CD14-positive monocyte (primary cell): ENCODE data around the gene CCDC9B. TPM values are rescaled to one million over a fixed set of nuclear protein-coding genes. Genes with fewer than 3 reads are reported as not detected.

Experiments used
- DNase-seq, 3 donors: peaks; one replicate each; pipeline ENCODE4 v3.0.0-alpha.2; 2011 to 2022
- H2AFZ ChIP-seq: 2 replicates; pipeline ENCODE4 v1.6.0; 2012; ENCODE audit warnings: mild to moderate bottlenecking, low read depth, low read length, inconsistent platforms; ENCODE audit not compliant: insufficient read depth, poor library complexity, severe bottlenecking
- H3K27ac ChIP-seq, 2 donors: 1 replicate in 1 of 2; 2 replicates in 1 of 2; pipeline ENCODE4 v1.5.1; 2012 to 2013; ENCODE audit warnings: low read length in 2 of 2, control low read depth in 1 of 2, inconsistent platforms in 1 of 2, low read depth in 1 of 2, mild to moderate bottlenecking in 1 of 2
- H3K27me3 ChIP-seq, 2 donors: one replicate each; pipeline versions ENCODE4 v1.6.0 to v1.6.1; 2011 to 2013; ENCODE audit warnings: low read length in 2 of 2; ENCODE audit not compliant: control insufficient read depth in 2 of 2, insufficient read depth in 2 of 2
- H3K36me3 ChIP-seq, 2 donors: replicated peaks in 1 of 2; 1 replicate in 1 of 2; 2 replicates in 1 of 2; pipeline versions ENCODE4 v1.5.1 to v1.6.1; 2012 to 2013; ENCODE audit warnings: low read length in 2 of 2, control low read depth in 1 of 2, inconsistent platforms in 1 of 2, mild to moderate bottlenecking in 1 of 2; ENCODE audit not compliant: insufficient read depth in 2 of 2, control insufficient read depth in 1 of 2
- H3K4me1 ChIP-seq, 2 donors: 1 replicate in 1 of 2; 2 replicates in 1 of 2; pipeline versions ENCODE4 v1.5.1 to v1.6.1; 2012 to 2013; ENCODE audit warnings: low read length in 2 of 2, control low read depth in 1 of 2, inconsistent platforms in 1 of 2, mild to moderate bottlenecking in 1 of 2, moderate library complexity in 1 of 2; ENCODE audit not compliant: insufficient read depth in 2 of 2, control insufficient read depth in 1 of 2
- H3K4me2 ChIP-seq: replicated peaks from 2 replicates; pipeline ENCODE3; 2012; ENCODE audit warnings: low read length, moderate library complexity, mild to moderate bottlenecking; ENCODE audit not compliant: poor library complexity, severe bottlenecking; ENCODE audit errors: extremely low read depth
- H3K4me3 ChIP-seq, 3 experiments: fragments of 200-600 bp in 1 of 3; sonication (generic) in 1 of 3; replicated peaks in 1 of 3; 1 replicate in 2 of 3; 2 replicates in 1 of 3; pipeline ENCODE4 v1.5.1; 2011 to 2013; ENCODE audit warnings: low read length in 3 of 3, mild to moderate bottlenecking in 3 of 3, control low read depth in 2 of 3, low read depth in 2 of 3, inconsistent platforms in 1 of 3, moderate library complexity in 1 of 3
- H3K79me2 ChIP-seq: 2 replicates; pipeline ENCODE4 v1.6.0; 2012; ENCODE audit warnings: mild to moderate bottlenecking, control low read depth, inconsistent platforms, low read length, moderate library complexity; ENCODE audit not compliant: insufficient read depth
- H3K9ac ChIP-seq: 2 replicates; pipeline ENCODE4 v1.6.0; 2017; ENCODE audit warnings: low read length, mild to moderate bottlenecking; ENCODE audit not compliant: insufficient read depth, poor library complexity, severe bottlenecking
- H3K9me3 ChIP-seq, 2 donors: replicated peaks in 1 of 2; 1 replicate in 1 of 2; 2 replicates in 1 of 2; pipeline versions ENCODE4 v1.5.1 to v1.6.1; 2012 to 2013; ENCODE audit warnings: low read length in 2 of 2, control low read depth in 1 of 2; ENCODE audit not compliant: control insufficient read depth in 1 of 2, insufficient read depth in 1 of 2
- H4K20me1 ChIP-seq: 2 replicates; pipeline ENCODE4 v1.6.0; 2012; ENCODE audit warnings: mild to moderate bottlenecking, low read length, control low read depth, moderate library complexity; ENCODE audit not compliant: insufficient read depth
- H3K27ac Mint-ChIP-seq, 7 donors: one replicate each; pipeline ENCODE4 v1.8.0; 2020; ENCODE audit warnings: mild to moderate bottlenecking in 7 of 7, mixed read lengths in 7 of 7, moderate library complexity in 6 of 7, inconsistent platforms in 2 of 7
- H3K27me3 Mint-ChIP-seq, 3 donors: one replicate each; pipeline ENCODE4 v1.8.0; 2021 to 2022; ENCODE audit warnings: low read depth in 3 of 3, mild to moderate bottlenecking in 3 of 3, mixed read lengths in 3 of 3, moderate library complexity in 3 of 3, inconsistent platforms in 1 of 3
- H3K36me3 Mint-ChIP-seq, 2 donors: one replicate each; pipeline ENCODE4 v1.8.0; 2020; ENCODE audit warnings: mixed read lengths in 2 of 2, inconsistent platforms in 1 of 2, mild to moderate bottlenecking in 1 of 2
- H3K4me1 Mint-ChIP-seq: one replicate; pipeline ENCODE4 v1.8.0; 2020; ENCODE audit warnings: mild to moderate bottlenecking, mixed read lengths
- H3K4me3 Mint-ChIP-seq, 2 donors: one replicate each; pipeline ENCODE4 v1.8.0; 2020; ENCODE audit warnings: mild to moderate bottlenecking in 2 of 2, mixed read lengths in 2 of 2, moderate library complexity in 1 of 2
- H3K9me3 Mint-ChIP-seq, 7 donors: one replicate each; pipeline ENCODE4 v1.8.0; 2020 to 2022; ENCODE audit warnings: mixed read lengths in 7 of 7, mild to moderate bottlenecking in 6 of 7, moderate library complexity in 6 of 7, inconsistent platforms in 2 of 7
- WGBS: methylation state at CpG from one replicate; pipeline ENCODE4 v1.1.5; 2013; ENCODE audit warnings: missing lambda C conversion rate; ENCODE audit not compliant: insufficient coverage; 5-methylcytosine and 5-hydroxymethylcytosine counted together
- intact Hi-C, 2 donors: fragments of 100-400 bp; cut with micrococcal nuclease; formaldehyde crosslinking; loops; one replicate each; pipeline versions ENCODE4 v1.15.0 to v1.15.1; 2023
- polyA plus RNA-seq, 3 donors: library from polyadenylated mRNA; depleted of rRNA in 1 of 3; unstranded in 2 of 3; stranded (reverse) in 1 of 3; fragments of 300-500 nt in 2 of 3; fragments of >200 nt in 1 of 3; fragmentation: Illumina TruSeq in 2 of 3; gene quantifications; 1 replicate in 2 of 3; 2 replicates in 1 of 3; pipeline ENCODE4 v1.2.3, GENCODE V29; 2012 to 2021
- TF ChIP-seq, protein P1 (sequence below): fragments of 200-600 bp; IDR thresholded peaks from one replicate; pipeline ENCODE4 v1.8.0; 2022; ENCODE audit warnings: antibody characterized with exemption, mild to moderate bottlenecking

CCDC9B gene
- polyA plus RNA-seq, 3 donors, result 0.13 to 2.2 (median 0.39) TPM

DNA sequence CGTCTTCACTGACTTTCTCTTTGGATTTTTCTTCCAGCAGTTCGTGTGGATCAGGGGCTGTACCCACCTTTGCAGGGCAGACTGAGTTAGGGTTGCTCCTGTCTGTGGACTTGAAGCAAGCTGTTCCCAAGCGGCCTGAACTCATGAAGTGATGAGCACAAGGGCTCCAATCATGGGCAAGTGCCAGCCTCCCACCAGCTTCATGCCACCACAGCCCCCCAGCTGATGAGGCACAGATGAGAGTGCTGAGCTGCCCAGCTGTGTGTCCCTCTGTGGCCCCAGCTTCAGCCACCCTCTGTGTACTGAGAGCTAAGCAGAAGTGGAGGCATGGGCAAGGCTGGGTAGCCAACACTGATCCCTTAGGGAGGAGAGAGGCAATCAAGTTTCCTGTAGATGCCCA lies 29.7 kb downstream of the CCDC9B start:
- Mint-ChIP-seq H3K4me3 (no peak overlapping the region), H3K4me1 (peaks cover 45% of the 10 kb centered on the region), H3K27me3 (peaks cover 15 to 21% (median 16%) of the 10 kb centered on the region in 3 donors), H3K9me3 (no peaks in the 10 kb centered on the region), H3K27ac (no peak overlapping the region), H3K36me3 (peaks cover 0 to 2% of the 10 kb centered on the region in 2 donors)
- H2AFZ ChIP-seq, result no peak overlapping the region
- H3K27me3 ChIP-seq, result peaks cover 4 to 10% of the 10 kb centered on the region in 2 donors
- H3K27ac ChIP-seq, result no peak overlapping the region
- H4K20me1 ChIP-seq, result peaks cover 14% of the 10 kb centered on the region
- intact Hi-C loops, result loop anchor here (5.0 kb wide), 1 partner anchor 34 kb away; no protein-coding TSS in a partner anchor
- H3K9me3 ChIP-seq, result no peaks in the 10 kb centered on the region
- H3K9ac ChIP-seq, result no peak overlapping the region
- DNase-seq, result no peak
- H3K79me2 ChIP-seq, result peaks cover 34% of the 10 kb centered on the region
- TF ChIP-seq, protein P1, sequence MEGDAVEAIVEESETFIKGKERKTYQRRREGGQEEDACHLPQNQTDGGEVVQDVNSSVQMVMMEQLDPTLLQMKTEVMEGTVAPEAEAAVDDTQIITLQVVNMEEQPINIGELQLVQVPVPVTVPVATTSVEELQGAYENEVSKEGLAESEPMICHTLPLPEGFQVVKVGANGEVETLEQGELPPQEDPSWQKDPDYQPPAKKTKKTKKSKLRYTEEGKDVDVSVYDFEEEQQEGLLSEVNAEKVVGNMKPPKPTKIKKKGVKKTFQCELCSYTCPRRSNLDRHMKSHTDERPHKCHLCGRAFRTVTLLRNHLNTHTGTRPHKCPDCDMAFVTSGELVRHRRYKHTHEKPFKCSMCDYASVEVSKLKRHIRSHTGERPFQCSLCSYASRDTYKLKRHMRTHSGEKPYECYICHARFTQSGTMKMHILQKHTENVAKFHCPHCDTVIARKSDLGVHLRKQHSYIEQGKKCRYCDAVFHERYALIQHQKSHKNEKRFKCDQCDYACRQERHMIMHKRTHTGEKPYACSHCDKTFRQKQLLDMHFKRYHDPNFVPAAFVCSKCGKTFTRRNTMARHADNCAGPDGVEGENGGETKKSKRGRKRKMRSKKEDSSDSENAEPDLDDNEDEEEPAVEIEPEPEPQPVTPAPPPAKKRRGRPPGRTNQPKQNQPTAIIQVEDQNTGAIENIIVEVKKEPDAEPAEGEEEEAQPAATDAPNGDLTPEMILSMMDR, result no peak
- H3K36me3 ChIP-seq, result no peaks in the 10 kb centered on the region
- no peak overlapping the region for H3K4me2 ChIP-seq
- peaks cover 34 to 45% of the 10 kb centered on the region in 2 donors for H3K4me1 ChIP-seq
- H3K4me3 ChIP-seq, result no peak overlapping the region
- 87% methylated on average over 2 of the region's 3 CpGs for WGBS

DNA sequence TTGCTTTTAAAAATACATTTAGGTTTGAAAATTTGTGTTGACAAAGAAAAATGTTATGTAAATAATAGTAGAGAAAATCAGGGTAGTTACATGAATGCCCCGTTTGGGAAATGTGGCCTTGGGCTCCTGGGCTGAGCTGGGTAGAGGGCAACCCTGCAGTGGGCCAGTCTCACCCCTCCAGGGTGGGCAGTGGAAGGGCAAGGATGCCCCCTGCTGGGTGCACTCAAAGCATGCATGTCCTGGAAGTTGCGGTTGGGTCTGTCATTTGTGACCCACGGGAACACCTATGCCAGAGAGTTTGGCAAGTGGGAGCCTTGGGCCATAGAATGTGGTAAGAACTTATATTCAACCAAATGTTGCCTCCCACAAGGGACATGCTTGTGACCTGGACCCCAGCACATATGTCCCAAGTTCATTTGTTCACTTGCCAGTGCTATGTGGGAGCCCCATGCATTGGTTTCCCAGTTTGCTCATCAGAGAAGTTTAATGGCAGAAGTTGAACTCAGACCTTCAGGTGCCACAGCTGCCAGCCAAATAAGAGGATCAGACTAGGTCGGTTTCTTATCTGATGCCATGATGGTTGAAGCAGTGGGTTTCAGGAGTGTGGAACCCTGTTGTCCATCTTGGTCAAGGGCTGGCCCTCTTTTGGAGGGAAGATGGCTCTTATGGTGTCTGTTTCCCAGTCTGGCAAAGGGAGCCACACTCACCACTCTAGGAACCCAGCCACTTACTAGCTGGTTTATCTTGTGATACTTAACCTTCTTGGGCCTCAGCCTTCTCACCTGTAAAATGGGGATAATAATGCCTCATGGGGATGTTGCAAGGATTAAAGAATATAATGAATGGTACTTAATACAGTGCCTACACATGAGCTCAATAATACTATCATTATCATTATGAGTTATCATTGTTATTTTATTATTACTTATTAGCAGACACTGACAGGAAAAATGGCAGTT lies 30.5 kb downstream of the CCDC9B start:
- peak overlapping the region in 2 of 7 donors; percentile 86 to 95 for H3K27ac Mint-ChIP-seq
- 0% methylated on average over 2 of the region's 4 CpGs for WGBS
- no peak overlapping the region for H3K27ac ChIP-seq

More for the DNA sequence above, 30.5 kb downstream of the CCDC9B start:
- peaks cover 3 to 10% of the 10 kb centered on the region in 2 donors for H3K27me3 ChIP-seq
- Mint-ChIP-seq H3K4me1 (peaks cover 52% of the 10 kb centered on the region), H3K36me3 (peaks cover 2 to 6% of the 10 kb centered on the region in 2 donors), H3K9me3 (no peaks in the 10 kb centered on the region), H3K27me3 (peaks cover 12 to 16% (median 12%) of the 10 kb centered on the region in 3 donors), H3K4me3 (peak overlapping the region in 1 of 2 donors; percentile 99)
- intact Hi-C loops, result loop anchor here (5.0 kb wide), 1 partner anchor 33 kb away; no protein-coding TSS in a partner anchor
- H4K20me1 ChIP-seq, result peaks cover 21% of the 10 kb centered on the region
- H3K9me3 ChIP-seq, result no peaks in the 10 kb centered on the region
- peaks cover 41 to 52% of the 10 kb centered on the region in 2 donors for H3K4me1 ChIP-seq
- peaks cover 41% of the 10 kb centered on the region for H3K79me2 ChIP-seq
- peak overlapping the region; percentile 97 for H3K4me2 ChIP-seq
- peak overlapping the region in 1 of 3 experiments; percentile 99 for H3K4me3 ChIP-seq
- H3K36me3 ChIP-seq, result peaks cover 0 to 6% of the 10 kb centered on the region in 2 donors
- no peak overlapping the region for H2AFZ ChIP-seq
- TF ChIP-seq, protein P1, result peak; percentile 88
- no peak overlapping the region for H3K9ac ChIP-seq
- DNase-seq, result peak; percentile 46 to 68 (median 66)
